Fibroblast of mammary gland (primary cell): ENCODE measurements around the gene VPREB3.

Experiments
- DNase-seq: peaks from one replicate; pipeline ENCODE4 v3.0.0-alpha.2; 2010; ENCODE audit warnings: low read depth
- H3K4me3 ChIP-seq: 2 replicates; pipeline ENCODE4 v1.5.1; 2011; ENCODE audit warnings: low read depth, mild to moderate bottlenecking, low read length, moderate library complexity; ENCODE audit not compliant: control insufficient read depth
- TF ChIP-seq, protein P1 (sequence below): conservative IDR thresholded peaks from 2 replicates; pipeline ENCODE4 v1.5.1; 2011; ENCODE audit warnings: low read depth, low read length, inconsistent platforms; ENCODE audit not compliant: control insufficient read depth, insufficient read depth

The VPREB3 gene

DNA sequence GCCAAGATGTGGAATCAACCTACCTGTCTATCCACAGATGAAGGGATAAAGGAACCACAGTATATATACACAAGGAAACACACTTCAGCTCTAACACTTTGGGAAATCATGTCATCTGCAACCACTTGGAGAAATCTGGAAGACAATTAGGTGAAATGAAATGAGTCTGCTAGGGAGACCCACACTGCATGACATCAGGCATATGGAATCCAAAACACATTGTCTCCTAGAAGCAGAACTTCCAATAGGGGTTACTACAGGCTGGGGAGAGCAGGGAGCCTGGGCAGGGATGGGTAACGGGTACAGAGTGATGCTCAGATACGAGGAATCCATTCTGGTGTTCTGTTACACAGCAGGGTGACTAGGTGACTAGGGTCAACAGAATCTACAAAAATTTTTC lies 45.1 kb downstream of the VPREB3 start:
- DNase-seq: no peak
- no peak overlapping the region for H3K4me3 ChIP-seq
- TF ChIP-seq, protein P1, sequence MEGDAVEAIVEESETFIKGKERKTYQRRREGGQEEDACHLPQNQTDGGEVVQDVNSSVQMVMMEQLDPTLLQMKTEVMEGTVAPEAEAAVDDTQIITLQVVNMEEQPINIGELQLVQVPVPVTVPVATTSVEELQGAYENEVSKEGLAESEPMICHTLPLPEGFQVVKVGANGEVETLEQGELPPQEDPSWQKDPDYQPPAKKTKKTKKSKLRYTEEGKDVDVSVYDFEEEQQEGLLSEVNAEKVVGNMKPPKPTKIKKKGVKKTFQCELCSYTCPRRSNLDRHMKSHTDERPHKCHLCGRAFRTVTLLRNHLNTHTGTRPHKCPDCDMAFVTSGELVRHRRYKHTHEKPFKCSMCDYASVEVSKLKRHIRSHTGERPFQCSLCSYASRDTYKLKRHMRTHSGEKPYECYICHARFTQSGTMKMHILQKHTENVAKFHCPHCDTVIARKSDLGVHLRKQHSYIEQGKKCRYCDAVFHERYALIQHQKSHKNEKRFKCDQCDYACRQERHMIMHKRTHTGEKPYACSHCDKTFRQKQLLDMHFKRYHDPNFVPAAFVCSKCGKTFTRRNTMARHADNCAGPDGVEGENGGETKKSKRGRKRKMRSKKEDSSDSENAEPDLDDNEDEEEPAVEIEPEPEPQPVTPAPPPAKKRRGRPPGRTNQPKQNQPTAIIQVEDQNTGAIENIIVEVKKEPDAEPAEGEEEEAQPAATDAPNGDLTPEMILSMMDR: no peak

DNA sequence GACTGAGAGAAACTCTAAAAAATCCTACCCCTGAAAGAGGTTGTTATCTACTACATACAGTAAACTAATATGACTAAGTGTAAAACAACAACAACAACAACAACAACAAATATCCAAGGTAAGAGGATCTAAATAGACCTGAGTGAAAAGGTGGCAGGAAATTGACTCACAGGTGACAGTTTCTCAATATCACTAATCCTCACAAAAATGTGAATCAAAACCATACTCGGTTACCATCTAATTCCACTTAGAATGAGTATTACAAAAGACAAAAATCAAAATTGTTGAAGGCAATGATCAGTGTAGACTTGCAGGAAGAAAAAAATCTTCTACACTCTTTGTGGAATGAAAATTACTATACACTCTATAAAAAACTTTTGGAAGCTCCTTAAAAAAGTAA lies 46.0 kb downstream of the VPREB3 start:
- H3K4me3 ChIP-seq: no peak overlapping the region
- TF ChIP-seq, protein P1: no peak
- DNase-seq: no peak

DNA sequence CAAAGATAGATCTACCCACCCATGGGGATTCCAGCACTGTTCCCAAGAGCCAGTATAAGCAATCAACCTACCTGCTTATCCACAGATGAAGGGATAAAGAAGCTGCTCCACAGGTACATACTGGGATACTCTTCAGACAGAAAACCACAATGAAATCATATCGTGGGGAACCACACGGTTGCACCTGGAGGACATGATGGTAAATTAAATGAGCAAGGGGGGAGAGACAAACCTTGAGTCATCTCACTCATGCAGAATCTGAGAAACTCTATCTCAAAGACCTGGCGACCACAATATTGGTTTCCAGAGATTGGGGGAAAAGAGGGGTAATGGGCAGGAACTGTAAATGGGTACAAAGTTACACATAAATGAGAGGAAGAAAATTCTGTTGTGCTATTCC lies 48.9 kb downstream of the VPREB3 start:
- TF ChIP-seq, protein P1: no peak
- no peak overlapping the region for H3K4me3 ChIP-seq
- no peak for DNase-seq

DNA sequence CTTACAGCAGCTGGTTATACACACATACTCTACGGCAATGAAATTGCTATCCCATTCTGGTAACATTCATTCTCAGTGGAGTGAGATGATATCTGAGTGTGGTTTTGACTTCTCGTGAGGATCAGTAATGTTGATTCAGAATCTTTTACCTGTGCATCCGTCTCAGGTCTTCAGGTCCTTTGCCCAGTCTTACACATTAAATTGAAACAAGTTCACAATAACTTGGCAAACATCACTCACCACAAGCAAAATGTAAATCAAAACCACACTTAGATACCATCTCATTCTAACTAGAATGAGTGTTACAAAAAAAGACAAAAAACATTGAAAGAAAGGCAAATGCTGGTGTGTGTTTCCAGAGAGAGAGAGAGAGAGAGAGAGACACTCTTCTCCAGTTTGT lies 49.4 kb downstream of the VPREB3 start:
- no peak for DNase-seq
- no peak overlapping the region for H3K4me3 ChIP-seq
- TF ChIP-seq, protein P1: no peak

DNA sequence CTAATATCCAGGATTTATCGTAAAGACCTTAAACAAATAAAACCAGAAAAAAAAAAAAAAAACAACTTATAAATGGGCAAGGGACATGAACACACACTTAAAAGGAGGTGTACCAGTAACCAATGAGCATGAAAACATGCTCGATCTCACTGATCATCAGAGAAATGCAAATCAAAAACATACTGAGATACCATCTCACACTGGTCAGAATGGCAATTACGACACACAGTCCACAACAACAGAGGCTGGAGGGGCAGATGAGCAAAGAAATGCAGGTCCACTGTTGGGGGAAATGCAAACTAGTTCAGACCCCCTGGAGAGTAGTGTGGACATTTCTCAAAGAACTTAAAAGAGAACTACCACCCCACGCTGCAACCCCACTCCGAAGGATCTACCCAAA lies 50.2 kb downstream of the VPREB3 start:
- TF ChIP-seq, protein P1: no peak
- no peak overlapping the region for H3K4me3 ChIP-seq
- DNase-seq: no peak
